ENCODE results near the gene PCNT. TPM values are rescaled to one million over a fixed set of nuclear protein-coding genes. Genes with fewer than 3 reads are reported as not detected.
A peak's percentile ranks its signal among the peaks of the same experiment; 100 is the strongest.

Gene PCNT
- total RNA-seq, 4 donors from 2014 or later = 200 to 431 (median 290) TPM

- Histone ChIP-seq H3K27ac (peak overlapping the region in 2 of 4 donors; percentile 18 to 39), H3K27me3 (no peaks in the 10 kb centered on the region), H3K4me3 (no peak overlapping the region), H3K36me3 (peaks cover 0 to 85% of the 10 kb centered on the region in 2 donors), H3K9me3 (no peaks in the 10 kb centered on the region), H3K4me1 (no peaks in the 10 kb centered on the region)
- in situ Hi-C loops (cut with MboI; ENCODE audit: low sequenced_read_pairs in 4 of 4) = no loop called here
- no peak for DNase-seq
- ATAC-seq = no peak
- no peak for TF ChIP-seq POLR2A (IDR thresholded peaks at IDR 0.05)
- TF ChIP-seq, protein P1, sequence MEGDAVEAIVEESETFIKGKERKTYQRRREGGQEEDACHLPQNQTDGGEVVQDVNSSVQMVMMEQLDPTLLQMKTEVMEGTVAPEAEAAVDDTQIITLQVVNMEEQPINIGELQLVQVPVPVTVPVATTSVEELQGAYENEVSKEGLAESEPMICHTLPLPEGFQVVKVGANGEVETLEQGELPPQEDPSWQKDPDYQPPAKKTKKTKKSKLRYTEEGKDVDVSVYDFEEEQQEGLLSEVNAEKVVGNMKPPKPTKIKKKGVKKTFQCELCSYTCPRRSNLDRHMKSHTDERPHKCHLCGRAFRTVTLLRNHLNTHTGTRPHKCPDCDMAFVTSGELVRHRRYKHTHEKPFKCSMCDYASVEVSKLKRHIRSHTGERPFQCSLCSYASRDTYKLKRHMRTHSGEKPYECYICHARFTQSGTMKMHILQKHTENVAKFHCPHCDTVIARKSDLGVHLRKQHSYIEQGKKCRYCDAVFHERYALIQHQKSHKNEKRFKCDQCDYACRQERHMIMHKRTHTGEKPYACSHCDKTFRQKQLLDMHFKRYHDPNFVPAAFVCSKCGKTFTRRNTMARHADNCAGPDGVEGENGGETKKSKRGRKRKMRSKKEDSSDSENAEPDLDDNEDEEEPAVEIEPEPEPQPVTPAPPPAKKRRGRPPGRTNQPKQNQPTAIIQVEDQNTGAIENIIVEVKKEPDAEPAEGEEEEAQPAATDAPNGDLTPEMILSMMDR (IDR thresholded peaks at IDR 0.05 in 4 of 5, conservative IDR thresholded peaks at IDR 0.05 in 1 of 5) = no peak
- intact Hi-C loops (cut with DNase I; ENCODE audit: low total_unique reads) = no loop called here
These were observed 91.0 kb downstream of the PCNT start for GRCh38 chr21:46414965-46415275.

GRCh38 chr21:46416551-46416950, 92.6 kb downstream of the PCNT start:
- peak overlapping the region in 2 of 4 donors; percentile 34 to 42 for H3K27ac ChIP-seq
- H3K36me3 ChIP-seq = peaks cover 2 to 85% of the 10 kb centered on the region in 2 donors
- in situ Hi-C loops (cut with MboI; ENCODE audit: low sequenced_read_pairs in 4 of 4) (no loop called here), intact Hi-C loops (cut with DNase I; ENCODE audit: low total_unique reads) (no loop called here)
- DNase-seq (no peak), ATAC-seq (no peak)
- no peaks in the 10 kb centered on the region for H3K27me3 ChIP-seq
- H3K4me1 ChIP-seq = no peaks in the 10 kb centered on the region
- H3K9me3 ChIP-seq = no peaks in the 10 kb centered on the region
- no peak for TF ChIP-seq POLR2A (IDR thresholded peaks at IDR 0.05)
- TF ChIP-seq, protein P1 (IDR thresholded peaks at IDR 0.05 in 4 of 5, conservative IDR thresholded peaks at IDR 0.05 in 1 of 5) = no peak
- H3K4me3 ChIP-seq = no peak overlapping the region

GRCh38 chr21:46418265-46418946, 94.5 kb downstream of the PCNT start:
- H3K27me3 ChIP-seq = no peaks in the 10 kb centered on the region
- H3K4me3 ChIP-seq = no peak overlapping the region
- ATAC-seq (no peak), DNase-seq (no peak)
- intact Hi-C loops (cut with DNase I; ENCODE audit: low total_unique reads) = no loop called here
- no peak for TF ChIP-seq POLR2A (IDR thresholded peaks at IDR 0.05)
- TF ChIP-seq, protein P1 (IDR thresholded peaks at IDR 0.05 in 4 of 5, conservative IDR thresholded peaks at IDR 0.05 in 1 of 5) = no peak
- H3K9me3 ChIP-seq = no peaks in the 10 kb centered on the region
- peak overlapping the region in 1 of 4 donors; percentile 31 for H3K27ac ChIP-seq
- in situ Hi-C loops (cut with MboI; ENCODE audit: low sequenced_read_pairs in 4 of 4) = no loop called here
- H3K36me3 ChIP-seq = peaks cover 2 to 88% of the 10 kb centered on the region in 2 donors
- no peaks in the 10 kb centered on the region for H3K4me1 ChIP-seq

DNA sequence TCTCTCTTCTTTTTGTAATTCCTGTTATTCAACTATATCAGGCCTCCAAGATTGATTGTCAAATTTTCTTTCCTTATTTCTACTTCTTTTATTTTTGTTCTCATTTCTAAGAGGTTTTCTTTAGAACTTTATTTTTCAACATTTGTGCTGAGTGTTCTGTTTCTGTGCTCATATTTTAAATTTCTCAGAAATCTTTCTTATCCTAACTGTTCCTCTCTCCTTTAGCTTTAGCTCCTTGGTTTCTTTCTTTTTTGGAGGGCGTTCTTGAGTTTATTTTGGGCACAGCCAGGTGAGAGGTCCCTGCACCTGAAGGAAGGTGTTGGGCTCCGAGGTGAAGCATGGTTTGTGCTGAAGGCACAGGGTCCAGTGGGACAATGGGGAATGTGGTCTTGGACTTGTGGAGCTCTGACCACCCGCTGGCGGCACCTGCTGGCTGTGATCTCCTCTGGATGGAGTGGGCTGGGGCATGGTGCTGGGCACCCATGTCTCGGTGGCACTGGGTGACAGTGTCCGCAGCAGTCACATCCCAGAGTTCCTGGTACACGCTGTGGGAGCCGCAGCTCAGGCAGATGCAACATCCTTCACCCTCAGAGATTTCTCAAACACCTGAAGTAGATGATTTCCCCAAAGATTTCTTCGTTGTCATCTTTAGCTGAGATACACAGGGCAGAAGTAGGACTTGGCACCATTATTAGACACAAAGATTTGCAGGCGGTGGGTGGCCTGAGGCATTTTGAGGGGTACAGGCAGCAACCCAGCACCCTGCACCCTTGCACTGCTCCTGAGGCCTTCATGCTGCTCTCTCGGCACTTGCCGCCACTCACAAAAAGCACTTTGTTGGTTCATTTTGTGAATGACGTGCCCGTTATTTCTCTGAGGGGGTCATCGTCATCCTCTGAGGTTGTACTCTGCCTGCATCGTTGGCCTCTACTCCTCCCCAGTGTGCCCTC, 96.6 kb downstream of the PCNT start:
- H3K9me3 ChIP-seq = no peaks in the 10 kb centered on the region
- peaks cover 2 to 95% of the 10 kb centered on the region in 2 donors for H3K36me3 ChIP-seq
- intact Hi-C loops (cut with DNase I; ENCODE audit: low total_unique reads) = no loop called here
- no peaks in the 10 kb centered on the region for H3K27me3 ChIP-seq
- in situ Hi-C loops (cut with MboI; ENCODE audit: low sequenced_read_pairs in 4 of 4) = no loop called here
- no peak for DNase-seq
- H3K4me1 ChIP-seq = no peaks in the 10 kb centered on the region
- no peak for ATAC-seq
- no peak for TF ChIP-seq POLR2A (IDR thresholded peaks at IDR 0.05)
- TF ChIP-seq, protein P1 (IDR thresholded peaks at IDR 0.05 in 4 of 5, conservative IDR thresholded peaks at IDR 0.05 in 1 of 5) = no peak
- no peak overlapping the region for H3K4me3 ChIP-seq
- peak overlapping the region in 2 of 4 donors; percentile 22 to 34 for H3K27ac ChIP-seq
